Body of pancreas (tissue), 4 donors: Measurements from ENCODE around the gene C14orf119. TPM values are rescaled to one million over a fixed set of nuclear protein-coding genes. Genes with fewer than 3 reads are reported as not detected.
A peak's percentile ranks its signal among the peaks of the same experiment; 100 is the strongest.

Experiments used
- ATAC-seq: fragments of 150-250 bp; one replicate; pipeline ENCODE4 v1.9.1; 2016
- DNase-seq, 4 donors: peaks; one replicate each; pipeline ENCODE4 v3.0.0-alpha.2; 2019
- H3K27ac ChIP-seq, 4 donors: fragments of 200-600 bp; sonication (generic); 1 replicate in 3 of 4; 2 replicates in 1 of 4; pipeline versions ENCODE4 v1.5.1 to v1.6.1; 2016 to 2019; ENCODE audit warnings: mild to moderate bottlenecking in 1 of 4, mixed read lengths in 1 of 4, moderate library complexity in 1 of 4
- H3K27me3 ChIP-seq, 2 donors: fragments of 200-600 bp; sonication (generic); one replicate each; pipeline ENCODE4 v1.6.0; 2016; ENCODE audit warnings: mild to moderate bottlenecking in 1 of 2
- H3K36me3 ChIP-seq, 2 donors: fragments of 200-600 bp; sonication (generic); replicated peaks in 1 of 2; 2 replicates each; pipeline ENCODE4 v1.5.1; 2016; ENCODE audit warnings: low read depth in 2 of 2; ENCODE audit not compliant: insufficient read depth in 1 of 2
- H3K4me1 ChIP-seq: fragments of 200-600 bp; sonication (generic); one replicate; pipeline ENCODE4 v1.6.0; 2016
- H3K4me3 ChIP-seq, 2 donors: fragments of 200-600 bp; sonication (generic); 1 replicate in 1 of 2; 2 replicates in 1 of 2; pipeline ENCODE4 v1.5.1; 2016 to 2019
- H3K9me3 ChIP-seq, 3 donors: fragments of 200-600 bp; sonication (generic); 1 replicate in 2 of 3; 2 replicates in 1 of 3; pipeline ENCODE4 v1.5.1; 2016
- CTCF ChIP-seq, 7 experiments: fragments of 450-650 bp in 4 of 7; fragments of 200-600 bp in 3 of 7; sonication (generic) in 3 of 7; IDR thresholded peaks; one replicate each; pipeline ENCODE4 v1.5.1; 2016 to 2019; ENCODE audit warnings: antibody characterized with exemption in 7 of 7
- POLR2A ChIP-seq, 3 donors: fragments of 450-650 bp; IDR thresholded peaks; one replicate each; pipeline ENCODE4 v1.6.1; 2016; ENCODE audit warnings: antibody characterized with exemption in 3 of 3, mild to moderate bottlenecking in 2 of 3
- WGBS, 2 donors: methylation state at CpG; one replicate each; pipeline ENCODE4 v1.1.5; 2017; 5-methylcytosine and 5-hydroxymethylcytosine counted together
- intact Hi-C: fragments of 100-400 bp; cut with DNase I; formaldehyde crosslinking; loops from one replicate; pipeline ENCODE4 v1.15.1; 2023
- total RNA-seq, 2 donors: library from RNA; depleted of rRNA; stranded (reverse); fragments of >200 nt; gene quantifications; one replicate each; pipeline ENCODE4 v1.1.0, GENCODE V29; 2016

The C14orf119 gene
- total RNA-seq, 2 donors from 2014 or later: 3.6 to 7.0 TPM

GRCh38 chr14:23115039-23115731, 19.9 kb downstream of the C14orf119 start:
- intact Hi-C loops: loop anchor here (5.0 kb wide), 1 partner anchor 72 kb away; no protein-coding TSS in a partner anchor
- no peaks in the 10 kb centered on the region for H3K4me1 ChIP-seq
- ATAC-seq (no peak), DNase-seq (peak in 1 of 4 donors; percentile 29)
- no peak overlapping the region for H3K27ac ChIP-seq
- no peaks in the 10 kb centered on the region for H3K36me3 ChIP-seq
- H3K4me3 ChIP-seq: no peak overlapping the region
- no peaks in the 10 kb centered on the region for H3K9me3 ChIP-seq
- peaks cover 0 to 7% of the 10 kb centered on the region in 2 donors for H3K27me3 ChIP-seq
- WGBS, 2 donors: 62 to 77% methylated on average over 7 to 10 of the region's 10 CpGs
- TF ChIP-seq POLR2A (IDR thresholded peaks at IDR 0.05) (no peak), CTCF (IDR thresholded peaks at IDR 0.05) (no peak)

- Histone ChIP-seq H3K4me3 (no peak overlapping the region), H3K27me3 (peaks cover 0 to 7% of the 10 kb centered on the region in 2 donors), H3K9me3 (no peaks in the 10 kb centered on the region), H3K36me3 (no peaks in the 10 kb centered on the region), H3K27ac (no peak overlapping the region), H3K4me1 (no peaks in the 10 kb centered on the region)
- no peak for ATAC-seq
- no peak for DNase-seq
- intact Hi-C loops: loop anchor here (5.0 kb wide), 1 partner anchor 71 kb away; no protein-coding TSS in a partner anchor
- 58 to 72% methylated on average over 5 of the region's 5 CpGs for WGBS, 2 donors
- TF ChIP-seq POLR2A (IDR thresholded peaks at IDR 0.05) (no peak), CTCF (IDR thresholded peaks at IDR 0.05) (no peak)
These were observed 20.6 kb downstream of the C14orf119 start for GRCh38 chr14:23115918-23116317.

- no peak for ATAC-seq
- H3K27ac ChIP-seq: no peak overlapping the region
- H3K4me3 ChIP-seq: no peak overlapping the region
- no peak for TF ChIP-seq POLR2A (IDR thresholded peaks at IDR 0.05)
- TF ChIP-seq CTCF (IDR thresholded peaks at IDR 0.05): no peak
- no peak for DNase-seq
- no peaks in the 10 kb centered on the region for H3K4me1 ChIP-seq
- intact Hi-C loops: loop anchor here (5.0 kb wide), 1 partner anchor 70 kb away; no protein-coding TSS in a partner anchor
- no peaks in the 10 kb centered on the region for H3K36me3 ChIP-seq
- H3K9me3 ChIP-seq: no peaks in the 10 kb centered on the region
- 72% methylated on average over 24 to 32 of the region's 32 CpGs for WGBS, 2 donors
- peaks cover 0 to 7% of the 10 kb centered on the region in 2 donors for H3K27me3 ChIP-seq
These were observed 22.2 kb downstream of the C14orf119 start for GRCh38 chr14:23117371-23118020.

GRCh38 chr14:23118506-23119362, 23.4 kb downstream of the C14orf119 start, which contains the start of gene CEBPE:
TSS of gene CEBPE (minus strand) at chr14:23119255. CDS start at chr14:23119091, 164 bp downstream.
- Histone ChIP-seq H3K4me3 (no peak within 1 kb of the TSS), H3K27me3 (peaks cover 0 to 7% of the 10 kb centered on the region in 2 donors), H3K4me1 (peaks cover 8% of the 10 kb centered on the region), H3K9me3 (no peaks in the 10 kb centered on the region), H3K27ac (no peak within 1 kb of the TSS), H3K36me3 (no peaks in the 10 kb centered on the region)
- intact Hi-C loops: loop anchor here (5.0 kb wide), 1 partner anchor 69 kb away; no protein-coding TSS in a partner anchor
- 67 to 76% methylated on average over 22 to 24 of the region's 32 CpGs for WGBS, 2 donors
- ATAC-seq: no peak
- TF ChIP-seq CTCF (IDR thresholded peaks at IDR 0.05) (no peak), POLR2A (IDR thresholded peaks at IDR 0.05) (no peak)
- DNase-seq: no peak
